Lung (tissue), 12 donors: ENCODE data around the gene ZNF653. TPM values are rescaled to one million over a fixed set of nuclear protein-coding genes. Genes with fewer than 3 reads are reported as not detected.

Experiments
- ATAC-seq: fragments of 200-7000 bp; cut with Tn5 transposase; one replicate; pipeline ENCODE4 v1.9.1; 2020; ENCODE audit warnings: moderate number of reproducible peaks; ENCODE audit not compliant: insufficient read depth, low FRiP score
- DNase-seq, 3 donors: peaks; one replicate each; pipeline ENCODE4 v3.0.0-alpha.2; 2013 to 2017
- H3K27ac ChIP-seq, 2 donors: one replicate each; pipeline ENCODE4 v1.5.1; 2013; ENCODE audit warnings: mild to moderate bottlenecking in 2 of 2, moderate library complexity in 2 of 2, control low read depth in 1 of 2, inconsistent platforms in 1 of 2, low read depth in 1 of 2, low read length in 1 of 2
- H3K27me3 ChIP-seq, 3 donors: one replicate each; pipeline ENCODE4 v1.5.1; 2013; ENCODE audit warnings: low read length in 2 of 3; ENCODE audit not compliant: control insufficient read depth in 3 of 3, insufficient read depth in 3 of 3
- H3K36me3 ChIP-seq, 4 donors: one replicate each; pipeline ENCODE4 v1.5.1; 2013; ENCODE audit warnings: low read length in 4 of 4, mild to moderate bottlenecking in 1 of 4, moderate library complexity in 1 of 4; ENCODE audit not compliant: control insufficient read depth in 4 of 4, insufficient read depth in 4 of 4
- H3K4me1 ChIP-seq, 5 donors: one replicate each; pipeline ENCODE4 v1.5.1; 2013; ENCODE audit warnings: low read length in 5 of 5, mild to moderate bottlenecking in 2 of 5, moderate library complexity in 1 of 5; ENCODE audit not compliant: control insufficient read depth in 5 of 5, insufficient read depth in 5 of 5
- H3K4me3 ChIP-seq: one replicate; pipeline ENCODE4 v1.5.1; 2013; ENCODE audit warnings: mild to moderate bottlenecking, control low read depth, moderate library complexity
- H3K9ac ChIP-seq, 2 donors: one replicate each; pipeline ENCODE4 v1.5.1; 2013; ENCODE audit warnings: low read length in 2 of 2, control low read depth in 1 of 2; ENCODE audit not compliant: insufficient read depth in 1 of 2
- H3K9me3 ChIP-seq, 4 donors: one replicate each; pipeline ENCODE4 v1.5.1; 2013; ENCODE audit warnings: low read length in 3 of 4, mild to moderate bottlenecking in 1 of 4, moderate library complexity in 1 of 4; ENCODE audit not compliant: control insufficient read depth in 4 of 4, insufficient read depth in 3 of 4
- WGBS, 2 donors: extraction: QIAGEN DNeasy Blood & Tissue Kit; methylation state at CpG; one replicate each; pipeline ENCODE4 v1.1.7; 2013; 5-methylcytosine and 5-hydroxymethylcytosine counted together
- polyA plus RNA-seq, 2 donors: library from polyadenylated mRNA; stranded (reverse); fragments of 200-250 nt; gene quantifications; one replicate each; pipeline ENCODE4 v1.2.1, GENCODE V29; 2013
- total RNA-seq, 2 donors: library from RNA; depleted of rRNA in 1 of 2; stranded (reverse); fragments of >200 nt in 1 of 2; gene quantifications; one replicate each; pipeline ENCODE4 v1.2.1, GENCODE V29; 2014 to 2021
- TF ChIP-seq, protein P1 (sequence below): IDR thresholded peaks from 2 replicates; pipeline ENCODE4 v1.5.1; 2012; ENCODE audit warnings: mild to moderate bottlenecking; ENCODE audit errors: control extremely low read depth, extremely low read depth
- donor health status: control.
- donor health status: control.
- donor health status: Bipolar disorder and iron deficiency.
- donor health status: healthy.
- donor health status: DM: yes; HTN: yes; CAD: no.

ZNF653 gene
- total and polyA plus RNA-seq, 4 donors, result 5.4 to 12.9 (median 9.0) TPM

DNA sequence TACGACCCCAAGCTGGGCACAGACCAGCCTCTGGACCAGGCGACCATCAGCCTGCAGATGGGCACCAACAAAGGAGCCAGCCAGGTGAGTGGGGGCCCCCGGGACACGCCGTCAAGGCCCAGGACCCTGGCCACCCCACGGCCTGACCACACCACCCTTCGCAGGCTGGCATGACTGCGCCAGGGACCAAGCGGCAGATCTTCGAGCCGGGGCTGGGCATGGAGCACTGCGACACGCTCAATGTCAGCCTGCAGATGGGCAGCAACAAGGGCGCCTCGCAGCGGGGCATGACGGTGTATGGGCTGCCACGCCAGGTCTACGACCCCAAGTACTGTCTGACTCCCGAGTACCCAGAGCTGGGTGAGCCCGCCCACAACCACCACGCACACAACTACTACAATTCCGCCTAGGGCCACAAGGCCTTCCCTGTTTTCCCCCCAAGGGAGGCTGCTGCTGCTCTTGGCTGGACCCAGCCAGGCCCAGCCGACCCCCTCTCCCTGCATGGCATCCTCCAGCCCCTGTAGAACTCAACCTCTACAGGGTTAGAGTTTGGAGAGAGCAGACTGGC lies 43.8 kb upstream of the ZNF653 start:
- no peak overlapping the region for H3K4me3 ChIP-seq
- ATAC-seq (no peak), DNase-seq (no peak)
- H3K27me3 ChIP-seq, result no peaks in the 10 kb centered on the region
- H3K9me3 ChIP-seq, result no peaks in the 10 kb centered on the region
- TF ChIP-seq, protein P1, sequence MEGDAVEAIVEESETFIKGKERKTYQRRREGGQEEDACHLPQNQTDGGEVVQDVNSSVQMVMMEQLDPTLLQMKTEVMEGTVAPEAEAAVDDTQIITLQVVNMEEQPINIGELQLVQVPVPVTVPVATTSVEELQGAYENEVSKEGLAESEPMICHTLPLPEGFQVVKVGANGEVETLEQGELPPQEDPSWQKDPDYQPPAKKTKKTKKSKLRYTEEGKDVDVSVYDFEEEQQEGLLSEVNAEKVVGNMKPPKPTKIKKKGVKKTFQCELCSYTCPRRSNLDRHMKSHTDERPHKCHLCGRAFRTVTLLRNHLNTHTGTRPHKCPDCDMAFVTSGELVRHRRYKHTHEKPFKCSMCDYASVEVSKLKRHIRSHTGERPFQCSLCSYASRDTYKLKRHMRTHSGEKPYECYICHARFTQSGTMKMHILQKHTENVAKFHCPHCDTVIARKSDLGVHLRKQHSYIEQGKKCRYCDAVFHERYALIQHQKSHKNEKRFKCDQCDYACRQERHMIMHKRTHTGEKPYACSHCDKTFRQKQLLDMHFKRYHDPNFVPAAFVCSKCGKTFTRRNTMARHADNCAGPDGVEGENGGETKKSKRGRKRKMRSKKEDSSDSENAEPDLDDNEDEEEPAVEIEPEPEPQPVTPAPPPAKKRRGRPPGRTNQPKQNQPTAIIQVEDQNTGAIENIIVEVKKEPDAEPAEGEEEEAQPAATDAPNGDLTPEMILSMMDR, result no peak
- peaks cover 0 to 28% (median 10%) of the 10 kb centered on the region in 4 donors for H3K36me3 ChIP-seq
- no peaks in the 10 kb centered on the region for H3K4me1 ChIP-seq
- no peak overlapping the region for H3K9ac ChIP-seq
- H3K27ac ChIP-seq, result no peak overlapping the region
- WGBS, 2 donors, result 92 to 94% methylated on average over 24 of the region's 24 CpGs

DNA sequence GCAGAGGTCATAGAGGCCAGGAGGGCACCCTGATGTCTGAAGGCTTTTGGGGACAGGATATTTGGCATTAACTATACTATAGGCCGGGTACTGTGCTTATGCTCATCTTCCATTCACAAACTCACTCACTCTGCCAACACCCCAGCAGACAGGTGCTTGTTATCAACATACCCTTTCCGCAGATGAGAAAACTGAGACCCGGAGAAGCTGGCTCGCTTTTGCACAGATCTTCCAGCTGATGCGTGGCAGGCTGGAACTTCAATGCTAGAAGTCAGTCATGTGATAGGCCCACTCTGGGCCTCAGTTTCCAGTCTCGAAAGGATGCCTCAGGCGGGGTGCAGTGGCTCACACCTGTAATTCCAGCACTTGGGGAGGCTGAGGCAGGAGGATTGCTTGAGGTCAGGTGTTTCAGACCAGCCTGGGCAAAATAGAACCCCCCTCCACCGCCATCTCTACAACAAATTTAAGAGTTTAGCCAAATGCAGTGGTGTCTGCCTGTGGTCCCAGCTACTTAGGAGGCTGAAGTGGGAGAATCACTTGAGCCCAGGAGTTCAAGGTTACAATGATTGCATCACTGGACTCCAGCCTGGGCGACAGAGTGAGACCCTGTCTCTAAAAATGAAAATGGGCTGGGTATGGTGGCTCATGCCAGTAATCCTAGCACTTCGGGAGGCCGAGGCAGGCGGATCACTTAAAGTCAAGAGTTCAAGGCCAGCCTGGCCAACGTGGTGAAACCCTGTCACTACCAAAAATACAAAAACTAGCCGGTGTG lies 42.5 kb upstream of the ZNF653 start:
- H3K9ac ChIP-seq, result no peak overlapping the region
- H3K4me1 ChIP-seq, result no peaks in the 10 kb centered on the region
- TF ChIP-seq, protein P1, result no peak
- DNase-seq (no peak), ATAC-seq (no peak)
- no peaks in the 10 kb centered on the region for H3K9me3 ChIP-seq
- no peak overlapping the region for H3K4me3 ChIP-seq
- no peaks in the 10 kb centered on the region for H3K27me3 ChIP-seq
- H3K36me3 ChIP-seq, result peaks cover 0 to 14% (median 6%) of the 10 kb centered on the region in 4 donors
- no peak overlapping the region for H3K27ac ChIP-seq
- WGBS, 2 donors, result 90 to 93% methylated on average over 14 of the region's 14 CpGs

DNA sequence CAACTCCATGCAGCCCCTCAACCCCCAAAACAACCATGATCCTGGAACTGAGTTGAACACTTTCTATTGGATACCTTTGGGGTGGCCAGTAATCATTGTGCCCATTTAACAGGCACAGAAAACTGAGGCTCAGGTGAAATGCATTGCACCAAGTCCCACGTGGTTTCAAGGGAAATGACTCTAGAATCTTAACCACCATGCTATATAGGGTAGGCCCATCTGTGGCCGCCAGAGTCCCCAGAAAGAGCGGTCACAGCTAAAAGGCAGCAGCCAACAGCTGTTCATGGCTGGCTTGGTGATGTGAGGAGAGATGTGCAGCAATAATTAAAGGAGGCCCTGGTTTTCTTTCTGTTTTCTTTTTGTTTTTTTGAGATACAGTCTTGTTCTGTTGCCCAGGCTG lies 35.6 kb upstream of the ZNF653 start:
- Histone ChIP-seq H3K9ac (no peak overlapping the region), H3K9me3 (no peaks in the 10 kb centered on the region), H3K36me3 (no peaks in the 10 kb centered on the region), H3K27ac (no peak overlapping the region), H3K4me3 (no peak overlapping the region), H3K4me1 (peaks cover 0 to 9% (median under 1%) of the 10 kb centered on the region in 5 donors), H3K27me3 (peaks cover 0 to 8% (median 6%) of the 10 kb centered on the region in 3 donors)
- 66 to 72% methylated on average over 3 of the region's 3 CpGs for WGBS, 2 donors
- no peak for ATAC-seq
- TF ChIP-seq, protein P1, result no peak
- DNase-seq, result no peak
